HG03558 (cell line): ENCODE results near the gene KLHDC2.
"Not testable (repeated sequence)": the region's sequence is repeated elsewhere in the genome, so short reads cannot be mapped to it uniquely, and the experiment has no call there.

Experiments
- ATAC-seq: cut with Tn5 transposase; IDR thresholded peaks from one replicate; pipeline ENCODE4 v1.9.1; 2021; ENCODE audit warnings: moderate number of reproducible peaks; ENCODE audit not compliant: unreplicated experiment; ENCODE audit errors: extremely low read depth

The KLHDC2 gene

GRCh38 chr14:49774106-49774505 lies 6.2 kb downstream of the KLHDC2 start:
- ATAC-seq: no peak

GRCh38 chr14:49778421-49778820 lies 10.5 kb downstream of the KLHDC2 start:
- ATAC-seq: no peak

DNA sequence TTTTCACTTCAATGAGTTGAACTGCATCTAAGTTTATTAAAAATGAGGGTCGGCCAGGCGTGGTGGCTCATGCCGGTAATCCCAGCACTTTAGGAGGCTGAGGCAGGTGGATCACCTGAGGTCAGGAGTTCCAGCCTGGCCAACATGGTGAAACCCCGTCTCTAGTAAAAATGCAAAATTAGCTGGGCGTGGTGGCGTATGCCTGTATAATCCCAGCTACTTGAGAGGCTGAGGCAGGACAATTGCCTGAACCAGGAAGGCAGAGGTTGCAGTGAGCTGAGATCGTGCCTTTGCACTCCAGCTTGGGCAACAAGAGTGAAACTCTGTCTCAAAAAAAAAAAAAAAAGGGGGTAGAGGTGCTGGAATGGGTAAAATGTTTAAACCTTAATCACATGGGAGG lies 13.1 kb downstream of the KLHDC2 start:
- not testable (repeated sequence) for ATAC-seq

- ATAC-seq: no peak
Observed at GRCh38 chr14:49783394-49784014, 15.6 kb downstream of the KLHDC2 start.

GRCh38 chr14:49786315-49786714 lies 18.4 kb downstream of the KLHDC2 start:
- no peak for ATAC-seq

DNA sequence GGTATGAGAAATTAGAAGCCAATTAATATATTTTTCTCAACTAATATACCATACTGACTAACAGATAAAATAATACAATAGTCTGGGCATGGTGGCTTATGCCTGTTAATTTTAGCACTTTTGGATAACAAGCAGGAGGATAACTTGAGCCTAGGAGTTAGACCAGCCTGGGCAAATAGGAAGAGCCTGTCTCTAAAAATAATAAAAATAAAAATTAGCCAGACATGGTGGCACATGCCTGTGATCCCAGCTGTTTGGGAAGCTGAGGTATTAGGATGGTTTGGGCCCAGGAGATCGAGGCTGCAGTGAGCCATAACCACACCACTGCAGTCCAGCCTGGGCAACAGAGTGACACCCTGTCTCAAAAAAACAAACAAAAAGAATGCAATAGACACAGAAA lies 24.7 kb downstream of the KLHDC2 start:
- no peak for ATAC-seq

DNA sequence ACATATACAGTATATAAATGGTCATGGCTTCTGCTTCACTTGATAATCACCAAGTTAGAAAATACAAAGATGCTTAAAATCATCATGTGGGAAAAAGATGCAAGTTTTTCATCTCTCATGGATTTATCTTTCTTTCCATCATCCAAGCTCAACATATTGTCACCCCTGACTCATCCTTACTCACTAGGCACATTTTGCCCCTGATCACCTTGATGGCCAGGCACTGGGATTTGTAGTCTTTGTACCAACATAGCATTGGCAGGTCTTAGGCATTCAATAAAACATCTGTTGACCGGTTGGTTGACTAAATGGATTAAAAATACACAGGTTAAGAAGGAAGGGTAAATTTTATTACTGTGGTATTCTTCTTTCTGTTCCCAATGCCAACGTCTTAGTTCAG lies 28.1 kb downstream of the KLHDC2 start:
- no peak for ATAC-seq

DNA sequence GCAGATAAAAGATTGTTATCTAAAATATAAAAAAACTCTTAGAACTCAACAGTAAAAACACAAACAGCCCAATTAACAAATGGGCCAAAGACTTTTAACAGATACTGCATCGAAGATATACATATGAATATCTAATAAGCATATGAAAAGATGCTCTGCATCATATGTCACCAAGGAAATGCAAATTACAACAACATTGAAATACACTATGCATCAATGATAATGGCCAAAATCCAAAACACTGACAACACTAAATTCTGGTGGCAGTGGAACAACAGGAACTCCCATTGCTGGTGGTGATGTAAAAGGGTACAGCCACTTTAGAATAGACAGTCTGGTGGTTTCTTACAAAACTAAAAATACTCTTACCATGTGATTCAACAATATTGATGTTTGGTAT lies 40.8 kb downstream of the KLHDC2 start:
- no peak for ATAC-seq

- ATAC-seq: not testable (repeated sequence)
Observed at GRCh38 chr14:49816118-49816517, 48.2 kb downstream of the KLHDC2 start.

DNA sequence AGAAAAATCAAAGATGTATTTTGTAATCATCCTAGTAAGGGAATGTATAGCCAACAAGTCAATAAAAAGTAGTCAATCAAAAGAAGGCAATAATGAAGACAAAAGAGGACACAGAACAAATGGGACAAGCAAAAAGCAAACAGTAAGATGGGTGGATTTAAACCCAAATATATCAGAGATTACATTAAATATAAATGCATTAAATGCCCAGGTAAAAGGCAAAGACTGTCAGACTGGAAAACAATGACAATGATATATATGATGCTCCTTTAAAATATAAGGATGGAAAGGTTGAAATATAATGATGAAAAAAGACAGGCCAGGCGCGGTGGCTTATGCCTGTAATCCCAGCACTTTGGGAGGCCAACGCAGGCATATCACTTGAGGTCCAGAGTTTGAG lies 48.9 kb downstream of the KLHDC2 start:
- no peak for ATAC-seq

GRCh38 chr14:49820176-49820575 lies 52.2 kb downstream of the KLHDC2 start:
- ATAC-seq: no peak

- ATAC-seq: no peak
Observed at GRCh38 chr14:49828640-49829039, 60.7 kb downstream of the KLHDC2 start.
